HUES64 (cell line): Measurements from ENCODE around the gene CIB1.

Experiments
- H3K27ac ChIP-seq: 2 replicates; pipeline ENCODE4 v1.7.0; 2013; ENCODE audit warnings: low read depth, low read length, inconsistent platforms
- H3K27me3 ChIP-seq: 2 replicates; pipeline ENCODE4 v1.6.1; 2013; ENCODE audit warnings: mild to moderate bottlenecking, low read length; ENCODE audit not compliant: insufficient read depth
- H3K36me3 ChIP-seq: 2 replicates; pipeline ENCODE4 v1.6.1; 2013; ENCODE audit warnings: mild to moderate bottlenecking, low read length; ENCODE audit not compliant: insufficient read depth
- H3K4me1 ChIP-seq: 2 replicates; pipeline ENCODE4 v1.6.1; 2013; ENCODE audit warnings: mild to moderate bottlenecking, low read length, moderate library complexity; ENCODE audit not compliant: insufficient read depth
- H3K4me3 ChIP-seq: 2 replicates; pipeline ENCODE4 v1.5.1; 2013; ENCODE audit warnings: mild to moderate bottlenecking, low read length, moderate library complexity
- H3K9ac ChIP-seq: 2 replicates; pipeline ENCODE4 v1.6.1; 2013; ENCODE audit warnings: mild to moderate bottlenecking, low read depth, low read length
- H3K9me3 ChIP-seq: 2 replicates; pipeline ENCODE4 v1.6.1; 2013; ENCODE audit warnings: low read depth, low read length; ENCODE audit not compliant: insufficient read depth
- WGBS: fragments of 150-250, 120-280 bp; methylation state at CpG from one replicate; pipeline ENCODE4 v1.1.7; 2013; ENCODE audit warnings: missing lambda C conversion rate; 5-methylcytosine and 5-hydroxymethylcytosine counted together

The CIB1 gene

GRCh38 chr15:90213122-90213817 lies 20.5 kb downstream of the CIB1 start:
- Histone ChIP-seq H3K27ac (no peak overlapping the region), H3K9ac (no peak overlapping the region), H3K9me3 (no peaks in the 10 kb centered on the region), H3K36me3 (peaks cover 11% of the 10 kb centered on the region), H3K4me3 (no peak overlapping the region), H3K27me3 (no peaks in the 10 kb centered on the region), H3K4me1 (peaks cover 9% of the 10 kb centered on the region; the same call in 1 of the 2 replicates)
- WGBS, result 89% methylated on average over 11 of the region's 12 CpGs

GRCh38 chr15:90212221-90213098 lies 21.3 kb downstream of the CIB1 start:
- Histone ChIP-seq H3K27me3 (no peaks in the 10 kb centered on the region), H3K4me1 (peaks cover 9% of the 10 kb centered on the region; the same call in 1 of the 2 replicates), H3K36me3 (peaks cover 7% of the 10 kb centered on the region), H3K4me3 (no peak overlapping the region), H3K9me3 (no peaks in the 10 kb centered on the region), H3K9ac (no peak overlapping the region), H3K27ac (no peak overlapping the region)
- 96% methylated on average over 35 of the region's 35 CpGs for WGBS

- H3K4me3 ChIP-seq, result no peak overlapping the region
- WGBS, result 82% methylated on average over 13 of the region's 13 CpGs
- peaks cover 4% of the 10 kb centered on the region for H3K36me3 ChIP-seq
- H3K27ac ChIP-seq, result 0 out of 2 replicates have a peak overlapping the region, but pooled peaks have one; percentile 41
- peaks cover 9% of the 10 kb centered on the region; the same call in 1 of the 2 replicates for H3K4me1 ChIP-seq
- H3K27me3 ChIP-seq, result no peaks in the 10 kb centered on the region
- H3K9me3 ChIP-seq, result no peaks in the 10 kb centered on the region
- H3K9ac ChIP-seq, result no peak overlapping the region
Observed at GRCh38 chr15:90211440-90212143, 22.1 kb downstream of the CIB1 start.

GRCh38 chr15:90211009-90211408 lies 22.7 kb downstream of the CIB1 start:
- H3K4me1 ChIP-seq, result peaks cover 9% of the 10 kb centered on the region; the same call in 1 of the 2 replicates
- no peaks in the 10 kb centered on the region for H3K9me3 ChIP-seq
- H3K27me3 ChIP-seq, result no peaks in the 10 kb centered on the region
- H3K27ac ChIP-seq, result no peak overlapping the region
- peaks cover 4% of the 10 kb centered on the region for H3K36me3 ChIP-seq
- no peak overlapping the region for H3K9ac ChIP-seq
- no peak overlapping the region for H3K4me3 ChIP-seq
- 92% methylated on average over 9 of the region's 9 CpGs for WGBS

GRCh38 chr15:90210593-90210992 lies 23.1 kb downstream of the CIB1 start:
- Histone ChIP-seq H3K4me3 (no peak overlapping the region), H3K9me3 (no peaks in the 10 kb centered on the region), H3K4me1 (peaks cover 9% of the 10 kb centered on the region; the same call in 1 of the 2 replicates), H3K27ac (no peak overlapping the region), H3K36me3 (peaks cover 4% of the 10 kb centered on the region), H3K9ac (no peak overlapping the region), H3K27me3 (no peaks in the 10 kb centered on the region)
- WGBS, result 90% methylated on average over 8 of the region's 8 CpGs

GRCh38 chr15:90209591-90209990 lies 24.1 kb downstream of the CIB1 start:
- Histone ChIP-seq H3K27me3 (no peaks in the 10 kb centered on the region), H3K27ac (no peak overlapping the region), H3K9me3 (no peaks in the 10 kb centered on the region), H3K4me3 (no peak overlapping the region), H3K36me3 (no peaks in the 10 kb centered on the region; the same call in 1 of the 2 replicates), H3K4me1 (peaks cover 9% of the 10 kb centered on the region; the same call in 1 of the 2 replicates), H3K9ac (no peak overlapping the region)
- WGBS, result 94% methylated on average over 9 of the region's 9 CpGs

- no peak overlapping the region for H3K9ac ChIP-seq
- H3K4me1 ChIP-seq, result peaks cover 6% of the 10 kb centered on the region; the same call in 1 of the 2 replicates
- no peak overlapping the region for H3K27ac ChIP-seq
- WGBS, result 92% methylated on average over 6 of the region's 6 CpGs
- no peak overlapping the region for H3K4me3 ChIP-seq
- H3K9me3 ChIP-seq, result no peaks in the 10 kb centered on the region
- H3K27me3 ChIP-seq, result no peaks in the 10 kb centered on the region
- H3K36me3 ChIP-seq, result no peaks in the 10 kb centered on the region; the same call in 1 of the 2 replicates
Observed at GRCh38 chr15:90208356-90208755, 25.4 kb downstream of the CIB1 start.

GRCh38 chr15:90207252-90207651 lies 26.5 kb downstream of the CIB1 start:
- H3K4me1 ChIP-seq, result peaks cover 12% of the 10 kb centered on the region
- no peaks in the 10 kb centered on the region; the same call in 1 of the 2 replicates for H3K36me3 ChIP-seq
- no peak overlapping the region for H3K4me3 ChIP-seq
- H3K9me3 ChIP-seq, result no peaks in the 10 kb centered on the region
- H3K27me3 ChIP-seq, result no peaks in the 10 kb centered on the region
- H3K9ac ChIP-seq, result no peak overlapping the region
- H3K27ac ChIP-seq, result no peak overlapping the region
- 94% methylated on average over 5 of the region's 6 CpGs for WGBS

- H3K4me1 ChIP-seq, result peaks cover 7% of the 10 kb centered on the region
- no peak overlapping the region for H3K9ac ChIP-seq
- WGBS, result 95% methylated on average over 5 of the region's 5 CpGs
- no peaks in the 10 kb centered on the region; the same call in 1 of the 2 replicates for H3K36me3 ChIP-seq
- no peak overlapping the region for H3K27ac ChIP-seq
- H3K9me3 ChIP-seq, result no peaks in the 10 kb centered on the region
- H3K27me3 ChIP-seq, result no peaks in the 10 kb centered on the region
- H3K4me3 ChIP-seq, result no peak overlapping the region
Observed at GRCh38 chr15:90205886-90206285, 27.9 kb downstream of the CIB1 start.

- WGBS, result 95% methylated on average over 10 of the region's 10 CpGs
- Histone ChIP-seq H3K9ac (no peak overlapping the region), H3K4me1 (peaks cover 13% of the 10 kb centered on the region), H3K27ac (no peak overlapping the region), H3K9me3 (no peaks in the 10 kb centered on the region), H3K36me3 (no peaks in the 10 kb centered on the region; the same call in 1 of the 2 replicates), H3K27me3 (no peaks in the 10 kb centered on the region), H3K4me3 (no peak overlapping the region)
Observed at GRCh38 chr15:90205050-90205848, 28.5 kb downstream of the CIB1 start.
